GM06990 (cell line): ENCODE measurements around the gene MOSPD3.
A peak's percentile ranks its signal among the peaks of the same experiment; 100 is the strongest.

Source experiments
- DNase-seq: peaks from one replicate; pipeline ENCODE4 v3.0.0-alpha.2; 2011; ENCODE audit not compliant: insufficient read length; ENCODE audit errors: extremely low read depth
- H3K27me3 ChIP-seq: replicated peaks from 2 replicates; pipeline ENCODE4 v1.6.0; 2011; ENCODE audit warnings: low read length; ENCODE audit not compliant: control insufficient read depth, insufficient read depth
- H3K36me3 ChIP-seq: 2 replicates; pipeline ENCODE4 v1.5.1; 2011; ENCODE audit warnings: low read length; ENCODE audit not compliant: control insufficient read depth, insufficient read depth
- H3K4me3 ChIP-seq: replicated peaks from 2 replicates; pipeline ENCODE4 v1.5.1; 2011; ENCODE audit warnings: low read depth, mild to moderate bottlenecking, control low read depth, low read length
- CTCF ChIP-seq: IDR thresholded peaks from 2 replicates; pipeline ENCODE4 v1.5.1; 2011; ENCODE audit warnings: low read length, control low read depth, mild to moderate bottlenecking, inconsistent platforms; ENCODE audit not compliant: insufficient read depth, poor library complexity, severe bottlenecking

MOSPD3 gene

DNA sequence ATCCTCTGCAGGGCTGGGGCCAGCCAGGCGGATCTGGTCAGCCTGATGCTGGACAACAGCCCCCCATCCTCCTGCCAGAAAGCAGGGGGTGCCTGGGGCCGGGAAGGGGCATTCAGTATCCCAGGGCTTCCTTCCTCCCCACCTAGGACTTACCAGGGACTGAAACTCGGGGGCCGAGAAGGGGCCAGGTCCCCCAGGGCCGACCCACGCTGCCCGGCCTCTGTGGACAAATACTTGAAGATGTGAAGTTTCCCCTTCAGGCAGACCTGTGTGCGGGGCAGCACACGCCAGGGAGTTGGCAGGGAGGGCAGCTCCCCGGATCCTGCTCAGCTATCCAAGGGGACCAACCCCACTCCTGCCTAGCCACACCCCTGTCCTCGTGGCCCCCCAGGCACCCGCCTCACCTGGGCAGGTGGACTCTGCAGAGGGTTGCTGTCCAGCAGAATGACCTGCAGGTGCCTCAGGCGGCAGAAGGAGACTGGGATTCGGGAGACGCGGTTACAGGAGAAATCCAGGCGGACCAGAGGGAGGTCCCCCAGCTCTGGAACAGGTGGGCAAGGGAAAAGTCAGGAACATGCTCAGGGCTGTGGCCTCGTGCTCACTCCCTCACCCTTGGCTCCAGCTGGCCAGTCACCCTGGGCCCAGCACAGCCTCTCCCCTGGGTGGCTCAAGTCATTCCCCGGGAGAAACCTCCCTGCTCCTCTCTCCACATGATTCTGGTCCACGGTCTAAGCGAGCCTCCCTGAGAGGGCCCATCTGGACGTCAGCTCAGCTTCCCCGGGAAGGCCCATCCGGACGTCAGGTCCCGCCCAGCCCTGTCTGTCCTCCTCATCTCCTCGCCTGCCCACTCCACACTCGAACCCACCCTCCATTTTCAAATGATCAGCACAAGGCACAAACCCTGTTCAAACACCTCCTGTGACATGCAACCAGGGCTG lies 33.8 kb upstream of the MOSPD3 start:
- no peak for TF ChIP-seq CTCF
- Histone ChIP-seq H3K4me3 (no peak overlapping the region), H3K36me3 (peaks cover 45% of the 10 kb centered on the region), H3K27me3 (no peaks in the 10 kb centered on the region)
- DNase-seq: no peak

DNA sequence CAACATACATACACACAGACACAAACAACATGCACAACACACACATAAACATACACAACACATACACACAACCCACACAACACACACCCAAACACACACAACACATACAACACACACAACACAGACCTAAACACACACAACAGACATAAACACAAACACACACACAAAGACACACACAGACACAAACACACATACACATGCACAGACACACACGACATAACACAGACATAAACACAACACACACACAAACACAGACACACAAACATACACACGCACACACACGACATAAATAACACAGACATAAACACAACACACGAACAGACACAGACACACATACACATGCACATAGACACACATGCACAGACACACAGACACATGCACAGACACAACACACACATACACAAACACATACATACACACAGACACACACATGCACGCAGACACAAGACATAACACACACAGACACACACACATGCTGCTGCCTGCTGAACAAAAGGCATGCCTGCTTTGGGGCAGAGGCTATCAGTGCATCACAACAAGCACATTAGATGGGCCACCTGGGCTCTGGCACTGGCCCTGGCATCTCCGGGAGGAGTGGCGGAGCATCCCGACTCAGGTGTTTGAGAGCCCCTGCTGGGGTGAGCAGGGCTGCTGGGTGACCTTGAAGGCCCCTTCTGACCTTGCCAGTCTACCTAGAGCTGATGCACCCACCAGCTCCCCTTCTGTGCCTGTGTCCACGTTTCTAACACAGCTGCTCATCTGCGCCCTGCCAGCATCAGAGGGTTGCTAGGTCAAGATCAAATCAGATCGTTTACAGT lies 31.7 kb upstream of the MOSPD3 start:
- TF ChIP-seq CTCF: no peak
- no peak for DNase-seq
- Histone ChIP-seq H3K36me3 (peaks cover 38% of the 10 kb centered on the region), H3K4me3 (no peak overlapping the region), H3K27me3 (no peaks in the 10 kb centered on the region)

DNA sequence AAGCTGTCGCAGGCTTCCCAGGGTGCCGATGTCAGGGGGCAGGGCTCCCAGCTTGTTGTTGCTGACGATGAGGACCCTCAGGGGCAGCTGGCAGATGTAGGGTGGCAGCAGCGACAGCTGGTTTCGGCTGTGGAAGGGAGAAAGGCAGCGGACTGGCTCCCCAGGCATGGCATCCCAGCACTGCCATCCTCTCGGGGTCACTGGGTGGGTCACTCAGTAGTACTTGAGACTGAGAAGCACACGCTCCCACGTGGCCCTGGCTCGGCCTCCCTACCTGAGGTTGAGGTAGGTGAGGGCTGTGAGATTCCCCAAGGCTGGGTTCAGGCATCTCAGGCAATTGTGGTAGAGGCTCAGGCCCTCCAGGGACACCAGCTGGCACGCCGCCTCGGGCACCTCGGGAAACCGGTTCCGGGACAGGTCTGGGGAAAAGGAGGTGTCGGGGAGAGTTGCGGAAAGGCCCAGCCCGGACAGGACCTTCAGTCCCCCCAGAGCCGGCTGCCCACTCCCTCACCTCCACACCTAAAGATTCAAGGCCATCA lies 30.2 kb upstream of the MOSPD3 start:
- DNase-seq: no peak
- Histone ChIP-seq H3K27me3 (no peaks in the 10 kb centered on the region), H3K4me3 (no peak overlapping the region), H3K36me3 (peaks cover 31% of the 10 kb centered on the region)
- TF ChIP-seq CTCF: no peak

- Histone ChIP-seq H3K36me3 (peaks cover 29% of the 10 kb centered on the region), H3K27me3 (no peaks in the 10 kb centered on the region), H3K4me3 (no peak overlapping the region)
- TF ChIP-seq CTCF: no peak
- DNase-seq: no peak
Measured at GRCh38 chr7:100582650-100583049, 29.7 kb upstream of the MOSPD3 start.

DNA sequence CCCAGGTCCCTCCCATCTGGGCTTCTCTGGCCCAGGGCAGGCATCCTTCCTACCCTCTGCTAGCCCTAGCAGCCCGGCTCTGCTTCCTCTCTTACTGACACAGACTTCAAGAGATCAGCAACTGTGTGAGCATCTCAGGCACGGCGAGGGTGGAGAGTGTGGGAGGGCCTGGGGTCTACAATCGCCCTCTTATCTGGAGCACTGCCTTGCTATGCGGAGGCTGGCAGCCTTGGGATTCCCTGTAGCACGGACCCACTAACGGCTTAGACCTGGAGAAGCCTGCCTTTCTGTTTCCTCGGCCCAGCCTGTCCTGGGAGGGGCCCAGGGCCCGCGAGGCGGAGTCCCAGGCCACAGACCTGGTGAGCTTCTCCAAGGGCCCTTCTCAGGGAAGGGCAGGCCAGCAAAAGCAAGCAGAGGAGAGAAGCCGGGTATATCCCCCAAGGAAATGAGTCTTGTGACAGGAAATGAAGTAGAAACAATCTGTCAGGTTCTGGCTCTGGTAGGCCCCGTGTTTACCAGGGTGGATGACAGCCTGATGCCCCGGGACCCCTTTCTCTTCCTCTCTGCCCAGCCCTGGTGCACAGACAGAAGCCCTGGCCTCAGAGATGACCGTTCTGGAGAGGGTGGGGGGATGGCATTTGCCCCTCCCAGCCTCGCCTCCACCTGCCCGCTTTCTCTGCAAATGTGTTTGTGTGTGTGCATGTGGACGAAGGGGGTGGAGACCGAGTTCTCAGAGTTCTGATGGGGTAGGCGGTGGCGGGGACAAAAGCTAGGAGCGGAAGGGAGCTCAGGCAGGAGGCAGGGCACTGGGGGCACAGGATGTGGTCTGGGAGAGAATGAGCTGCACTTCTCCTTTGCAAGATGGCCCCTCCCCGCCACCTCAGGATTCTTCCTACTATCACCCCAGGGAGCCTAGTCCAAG lies 28.9 kb upstream of the MOSPD3 start:
- Histone ChIP-seq H3K27me3 (no peaks in the 10 kb centered on the region), H3K36me3 (peaks cover 23% of the 10 kb centered on the region), H3K4me3 (peak overlapping the region; percentile 72)
- no peak for TF ChIP-seq CTCF
- peak; percentile 70 for DNase-seq
